DND-41 (cell line): Measurements from ENCODE around the gene MDK.

Source experiments
- CTCF ChIP-seq: IDR thresholded peaks from 2 replicates; pipeline ENCODE4 v1.5.1; 2012; ENCODE audit warnings: borderline replicate concordance, low read length, moderate library complexity, mild to moderate bottlenecking; ENCODE audit not compliant: poor library complexity, severe bottlenecking; ENCODE audit errors: extremely low read depth
- EZH2 ChIP-seq: IDR thresholded peaks from 3 replicates; pipeline ENCODE4 v1.6.1; 2012; ENCODE audit warnings: borderline replicate concordance, low read depth, mild to moderate bottlenecking, moderate library complexity, low read length, inconsistent platforms; ENCODE audit not compliant: severe bottlenecking

- TF ChIP-seq CTCF = no peak
- no peak for TF ChIP-seq EZH2
These were observed 32.4 kb downstream of the MDK start for GRCh38 chr11:46413760-46414465.
